Measurements from ENCODE around the gene EFCAB8. TPM values are rescaled to one million over a fixed set of nuclear protein-coding genes. Genes with fewer than 3 reads are reported as not detected.

Gene EFCAB8
- total RNA-seq, 1 donor from 2014 or later, result not detected

- intact Hi-C loops (cut with DNase I), result no loop called here
- no peaks in the 10 kb centered on the region for H3K4me1 ChIP-seq
- DNase-seq (ENCODE audit: low spot score in 2 of 2), result peak in 1 of 2 donors; percentile 45
- no peak overlapping the region for H3K27ac ChIP-seq
- TF ChIP-seq CTCF (IDR thresholded peaks at IDR 0.05), result no peak
- no peaks in the 10 kb centered on the region for H3K27me3 ChIP-seq
- H3K4me3 ChIP-seq, result no peak overlapping the region
- no peaks in the 10 kb centered on the region for H3K36me3 ChIP-seq
- H3K9me3 ChIP-seq, result no peaks in the 10 kb centered on the region
Observed at GRCh38 chr20:32975698-32976674, 117.3 kb downstream of the EFCAB8 start.

- no peak overlapping the region for H3K4me3 ChIP-seq
- TF ChIP-seq CTCF (IDR thresholded peaks at IDR 0.05), result no peak
- no peaks in the 10 kb centered on the region for H3K4me1 ChIP-seq
- H3K27ac ChIP-seq, result no peak overlapping the region
- no peaks in the 10 kb centered on the region for H3K9me3 ChIP-seq
- DNase-seq (ENCODE audit: low spot score in 2 of 2), result peak in 1 of 2 donors; percentile 33
- H3K36me3 ChIP-seq, result no peaks in the 10 kb centered on the region
- H3K27me3 ChIP-seq, result no peaks in the 10 kb centered on the region
- intact Hi-C loops (cut with DNase I), result no loop called here
Observed at GRCh38 chr20:32976746-32977145, 118.0 kb downstream of the EFCAB8 start.

- peak in 1 of 2 donors; percentile 38 for DNase-seq (ENCODE audit: low spot score in 2 of 2)
- Histone ChIP-seq H3K36me3 (no peaks in the 10 kb centered on the region), H3K27ac (no peak overlapping the region), H3K4me1 (no peaks in the 10 kb centered on the region), H3K27me3 (no peaks in the 10 kb centered on the region), H3K4me3 (no peak overlapping the region), H3K9me3 (no peaks in the 10 kb centered on the region)
- no peak for TF ChIP-seq CTCF (IDR thresholded peaks at IDR 0.05)
- intact Hi-C loops (cut with DNase I), result no loop called here
Observed at GRCh38 chr20:32977281-32978008, 118.7 kb downstream of the EFCAB8 start.

- Histone ChIP-seq H3K9me3 (no peaks in the 10 kb centered on the region), H3K4me1 (no peaks in the 10 kb centered on the region), H3K27ac (no peak overlapping the region), H3K4me3 (no peak overlapping the region), H3K36me3 (no peaks in the 10 kb centered on the region), H3K27me3 (no peaks in the 10 kb centered on the region)
- intact Hi-C loops (cut with DNase I), result no loop called here
- no peak for TF ChIP-seq CTCF (IDR thresholded peaks at IDR 0.05)
- no peak for DNase-seq (ENCODE audit: low spot score in 2 of 2)
Observed at GRCh38 chr20:32978009-32978335, 119.2 kb downstream of the EFCAB8 start.

GRCh38 chr20:32979201-32979998 is 120.7 kb downstream of the EFCAB8 start:
- H3K9me3 ChIP-seq, result no peaks in the 10 kb centered on the region
- no peak for TF ChIP-seq CTCF (IDR thresholded peaks at IDR 0.05)
- DNase-seq (ENCODE audit: low spot score in 2 of 2), result no peak
- no peak overlapping the region for H3K27ac ChIP-seq
- no peak overlapping the region for H3K4me3 ChIP-seq
- no peaks in the 10 kb centered on the region for H3K4me1 ChIP-seq
- no peaks in the 10 kb centered on the region for H3K27me3 ChIP-seq
- no peaks in the 10 kb centered on the region for H3K36me3 ChIP-seq
- intact Hi-C loops (cut with DNase I), result no loop called here
